Measurements from ENCODE around the gene ATP1B3.
A peak's percentile ranks its signal among the peaks of the same experiment; 100 is the strongest.
"Not testable (repeated sequence)": the region's sequence is repeated elsewhere in the genome, so short reads cannot be mapped to it uniquely, and the experiment has no call there.

ATP1B3 gene

DNA sequence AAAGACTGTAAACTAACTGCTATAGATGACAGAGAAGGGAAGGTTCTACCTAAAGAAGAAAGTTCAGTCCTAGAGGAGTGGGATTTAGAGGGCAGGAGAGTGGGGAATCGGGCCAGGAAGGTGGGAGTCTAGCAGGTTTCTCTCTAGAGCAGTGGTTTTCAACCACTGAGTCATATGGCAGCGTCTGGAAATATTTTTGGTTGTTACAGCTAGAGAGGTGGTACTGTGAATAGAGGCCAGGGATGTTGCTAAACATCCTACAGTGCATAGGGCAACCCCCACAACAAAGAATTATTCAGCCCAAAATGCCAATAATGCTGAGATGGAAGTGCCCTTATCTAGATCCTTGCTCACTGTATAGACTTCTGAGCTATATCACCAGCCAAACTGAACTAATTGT is 28.7 kb downstream of the ATP1B3 start:
- DNase-seq (ENCODE audit: low read depth): no peak

DNA sequence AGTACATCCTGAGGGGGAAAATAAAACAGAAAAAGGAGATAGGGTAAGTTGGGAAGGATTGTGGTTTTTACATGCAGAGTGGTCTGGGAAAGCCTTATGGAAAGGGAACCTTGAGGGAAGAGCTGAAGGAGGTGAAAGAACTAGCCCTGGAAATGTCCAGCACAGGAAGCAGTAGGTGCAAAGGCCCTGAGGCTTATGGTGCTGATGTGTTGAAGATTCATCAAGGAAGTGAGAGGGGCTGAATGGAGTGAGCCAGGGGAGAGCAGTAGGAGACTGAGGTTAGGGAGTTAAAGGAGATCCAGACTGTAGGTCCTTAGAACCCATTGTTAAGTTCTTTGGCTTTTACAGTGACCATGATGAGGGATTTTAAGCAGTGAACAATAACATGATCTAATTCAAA is 33.0 kb downstream of the ATP1B3 start:
- DNase-seq (ENCODE audit: low read depth): no peak

DNA sequence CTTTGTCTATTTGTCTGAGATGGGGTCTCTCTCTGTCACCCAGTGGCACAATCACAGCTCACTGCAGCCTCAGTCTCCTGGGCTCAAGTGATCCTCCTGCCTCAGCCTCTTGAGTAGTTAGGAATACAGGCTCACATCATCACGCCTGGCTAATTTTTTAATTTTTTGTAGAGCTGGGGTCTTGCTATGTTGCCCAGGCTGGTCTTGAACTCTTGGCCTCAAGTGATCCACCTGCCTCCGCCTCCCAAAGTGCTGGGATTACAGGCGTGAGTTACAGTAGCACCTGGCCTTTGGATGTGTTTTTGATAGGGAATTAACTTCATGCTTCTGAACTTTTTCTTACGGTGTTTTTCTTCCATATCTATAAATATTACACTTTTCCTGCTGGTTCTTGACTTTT is 33.5 kb downstream of the ATP1B3 start:
- not testable (repeated sequence) for DNase-seq (ENCODE audit: low read depth)

DNA sequence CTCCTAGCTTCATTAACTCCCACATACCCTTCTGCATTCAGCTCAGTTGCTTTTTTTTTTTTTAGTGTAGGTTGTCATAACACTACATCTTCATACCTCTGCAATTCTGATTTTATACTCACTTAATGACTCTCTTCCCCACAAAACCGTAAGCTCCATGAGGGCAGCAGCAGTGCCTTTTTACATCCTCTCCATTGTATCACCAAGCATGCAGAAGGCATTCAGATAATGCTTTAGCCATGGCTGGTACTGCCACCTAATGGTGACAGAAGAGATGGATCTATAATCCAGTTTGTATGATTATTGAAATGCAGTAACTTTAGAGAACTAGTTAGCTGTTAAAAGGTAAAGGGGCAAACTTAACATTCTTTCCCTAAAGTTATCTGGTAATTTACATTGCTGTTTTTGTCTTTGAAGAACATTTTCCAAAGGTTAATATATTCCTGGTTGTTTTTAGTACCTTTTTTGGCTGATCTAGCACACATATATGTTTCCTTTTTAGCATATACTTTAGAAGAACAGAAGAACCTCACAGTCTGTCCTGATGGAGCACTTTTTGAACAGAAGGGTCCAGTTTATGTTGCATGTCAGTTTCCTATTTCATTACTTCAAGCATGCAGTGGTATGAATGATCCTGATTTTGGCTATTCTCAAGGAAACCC is 36.8 kb downstream of the ATP1B3 start:
- peak; percentile 7 for DNase-seq (ENCODE audit: low read depth)

DNA sequence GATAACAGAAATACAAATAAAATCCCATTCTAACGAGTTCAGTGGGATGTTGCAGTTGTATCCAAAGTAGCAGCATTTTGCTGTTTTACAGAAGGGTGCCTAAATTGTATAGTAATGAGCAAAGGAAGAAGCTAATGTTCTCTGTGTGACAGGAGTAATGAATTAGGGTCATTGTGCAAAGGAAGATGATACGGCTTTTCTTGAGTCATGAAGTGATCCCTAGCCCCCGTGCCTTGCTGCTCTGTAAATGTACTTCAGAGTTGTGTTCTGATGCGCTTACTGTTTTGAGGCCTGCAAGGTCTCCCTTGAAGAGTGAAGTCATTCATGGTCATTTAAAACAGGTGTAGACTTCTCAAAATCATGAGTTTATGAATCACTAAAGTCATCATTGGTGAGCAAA is 37.9 kb downstream of the ATP1B3 start:
- no peak for DNase-seq (ENCODE audit: low read depth)

DNA sequence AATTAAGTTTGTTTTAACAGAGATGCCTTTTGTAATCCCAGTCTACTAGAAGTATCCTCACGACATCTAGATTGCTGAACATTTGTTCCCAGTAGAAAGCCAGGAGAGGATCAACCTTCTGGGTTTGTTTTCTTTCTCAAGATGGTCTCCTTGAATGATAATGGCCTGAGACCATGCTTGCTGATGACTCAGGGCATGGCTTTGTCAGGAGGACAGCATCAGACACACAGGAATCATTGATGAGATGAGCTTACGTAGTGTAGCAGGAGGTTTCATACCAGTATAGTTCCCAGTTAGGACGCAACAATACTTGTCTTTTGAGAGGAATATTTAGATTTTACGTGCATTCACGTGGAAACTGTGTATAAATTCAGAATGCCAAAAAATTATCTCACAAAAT is 38.6 kb downstream of the ATP1B3 start:
- DNase-seq (ENCODE audit: low read depth): no peak

DNA sequence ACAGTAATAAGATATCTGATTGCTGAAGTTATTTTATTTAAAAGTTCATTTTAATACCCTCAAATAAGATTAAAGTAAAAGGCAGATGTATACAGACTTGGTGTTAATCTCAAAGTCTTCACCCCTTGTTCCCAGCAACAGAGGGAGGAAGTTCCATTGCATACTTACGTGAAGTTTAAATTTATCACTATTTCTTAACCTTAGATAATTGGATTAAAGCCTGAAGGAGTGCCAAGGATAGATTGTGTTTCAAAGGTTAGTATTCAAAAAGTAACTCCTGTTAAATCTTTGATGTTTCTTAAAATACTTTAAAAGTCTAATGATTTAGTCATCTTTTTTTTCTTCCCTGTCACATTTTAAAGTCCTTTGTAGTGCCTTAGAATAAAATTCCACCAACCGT is 39.3 kb downstream of the ATP1B3 start:
- DNase-seq (ENCODE audit: low read depth): no peak

DNA sequence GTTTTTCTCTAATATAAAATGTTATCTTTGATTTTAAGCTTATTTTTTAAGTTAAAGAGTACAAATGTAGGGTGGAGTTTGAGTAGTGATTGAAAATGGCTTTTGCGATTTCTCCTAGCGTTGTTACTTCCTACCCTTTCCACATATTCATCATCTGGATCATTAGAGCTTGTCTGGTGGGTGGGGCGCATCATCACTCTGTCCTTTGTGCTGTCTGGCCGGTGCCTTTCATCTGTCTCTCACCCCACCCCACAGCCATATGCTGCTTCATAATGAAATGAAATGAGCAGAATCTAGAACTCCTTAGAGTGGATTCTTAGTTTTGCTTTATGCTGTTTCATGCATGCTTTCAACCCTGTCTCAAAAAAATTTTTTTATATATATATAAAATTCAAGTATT is 44.3 kb downstream of the ATP1B3 start:
- DNase-seq (ENCODE audit: low read depth): no peak

DNA sequence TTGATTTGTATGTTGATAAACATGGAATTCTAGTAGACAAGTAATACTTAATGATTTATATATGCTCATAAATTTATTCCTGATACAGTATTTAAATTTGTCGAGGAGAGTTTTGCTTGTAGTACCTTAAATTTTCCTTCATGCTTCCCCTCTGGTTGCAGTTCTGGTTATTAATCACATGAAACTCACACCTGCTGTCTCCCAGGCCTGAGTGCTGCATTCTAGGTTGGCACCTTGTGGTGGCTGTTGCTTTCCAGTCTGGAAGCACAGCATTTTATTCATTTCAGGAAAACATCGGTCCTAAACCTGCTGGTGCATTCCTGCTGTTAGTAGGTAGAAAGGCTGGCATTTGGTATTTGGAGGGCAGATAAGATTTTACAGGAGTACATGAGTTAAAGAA is 44.9 kb downstream of the ATP1B3 start:
- no peak for DNase-seq (ENCODE audit: low read depth)

DNA sequence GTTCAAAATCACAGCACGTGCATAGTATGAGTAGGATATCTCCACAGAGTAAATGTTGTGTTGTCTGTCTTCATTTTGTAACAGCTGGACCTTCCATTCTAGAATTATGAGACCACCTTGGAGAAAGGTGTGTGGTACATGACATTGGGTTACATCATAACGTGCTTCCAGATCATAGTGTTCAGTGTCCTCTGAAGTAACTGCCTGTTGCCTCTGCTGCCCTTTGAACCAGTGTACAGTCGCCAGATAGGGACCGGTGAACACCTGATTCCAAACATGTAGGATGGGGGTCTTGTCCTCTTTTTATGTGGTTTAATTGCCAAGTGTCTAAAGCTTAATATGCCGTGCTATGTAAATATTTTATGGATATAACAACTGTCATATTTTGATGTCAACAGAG is 49.2 kb downstream of the ATP1B3 start:
- DNase-seq (ENCODE audit: low read depth): not testable (repeated sequence)

DNA sequence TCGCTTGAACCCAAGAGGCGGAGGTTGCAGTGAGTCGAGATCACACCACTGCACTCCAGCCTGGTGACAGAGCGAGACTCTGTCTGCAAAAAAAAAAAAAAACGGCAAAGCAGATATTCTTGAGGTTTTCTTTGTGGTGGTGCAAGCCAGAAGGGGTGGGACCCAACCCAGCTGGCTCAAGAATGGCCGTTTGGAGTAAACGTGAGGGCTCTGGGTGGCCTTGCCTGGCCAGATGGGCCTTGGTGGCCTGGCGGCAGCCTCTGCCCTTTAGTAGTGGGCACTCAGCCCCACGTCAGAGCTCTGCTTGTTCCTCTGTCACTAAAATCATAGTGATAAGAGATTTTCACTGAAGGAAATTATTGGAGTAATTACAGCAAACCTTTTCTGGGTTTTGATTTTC is 50.5 kb downstream of the ATP1B3 start:
- DNase-seq (ENCODE audit: low read depth): no peak

DNA sequence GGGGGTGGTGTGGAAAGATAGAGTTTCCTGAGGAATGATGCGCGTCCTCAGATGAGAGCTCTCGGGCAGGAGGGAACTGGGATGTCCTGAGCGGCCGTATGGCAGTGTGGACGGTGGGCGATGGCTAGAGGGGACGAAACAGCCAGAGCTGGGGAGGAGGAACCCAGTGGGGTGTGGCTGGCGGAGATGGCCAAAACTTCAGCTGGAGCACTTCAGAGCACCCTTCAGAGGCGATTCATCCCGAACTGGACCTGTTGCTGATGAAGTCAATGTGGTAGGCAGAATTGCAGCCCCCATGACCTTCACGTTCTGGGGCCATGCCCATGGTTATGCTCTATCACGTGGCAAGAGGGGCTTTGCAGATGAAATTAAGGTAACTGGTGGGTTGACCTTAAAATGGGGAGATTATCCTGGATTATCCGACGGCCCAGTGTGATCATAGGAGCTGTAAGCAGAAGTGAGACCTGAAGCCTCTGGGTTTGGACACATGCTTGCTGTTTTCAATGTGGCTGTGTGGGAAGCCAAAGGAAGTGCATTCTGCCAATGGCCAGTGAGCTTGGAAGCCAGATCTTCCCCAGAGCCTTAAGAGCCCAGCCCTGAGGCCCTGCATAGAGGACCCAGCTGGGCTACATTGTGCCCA is 52.3 kb downstream of the ATP1B3 start:
- no peak for DNase-seq (ENCODE audit: low read depth)

DNA sequence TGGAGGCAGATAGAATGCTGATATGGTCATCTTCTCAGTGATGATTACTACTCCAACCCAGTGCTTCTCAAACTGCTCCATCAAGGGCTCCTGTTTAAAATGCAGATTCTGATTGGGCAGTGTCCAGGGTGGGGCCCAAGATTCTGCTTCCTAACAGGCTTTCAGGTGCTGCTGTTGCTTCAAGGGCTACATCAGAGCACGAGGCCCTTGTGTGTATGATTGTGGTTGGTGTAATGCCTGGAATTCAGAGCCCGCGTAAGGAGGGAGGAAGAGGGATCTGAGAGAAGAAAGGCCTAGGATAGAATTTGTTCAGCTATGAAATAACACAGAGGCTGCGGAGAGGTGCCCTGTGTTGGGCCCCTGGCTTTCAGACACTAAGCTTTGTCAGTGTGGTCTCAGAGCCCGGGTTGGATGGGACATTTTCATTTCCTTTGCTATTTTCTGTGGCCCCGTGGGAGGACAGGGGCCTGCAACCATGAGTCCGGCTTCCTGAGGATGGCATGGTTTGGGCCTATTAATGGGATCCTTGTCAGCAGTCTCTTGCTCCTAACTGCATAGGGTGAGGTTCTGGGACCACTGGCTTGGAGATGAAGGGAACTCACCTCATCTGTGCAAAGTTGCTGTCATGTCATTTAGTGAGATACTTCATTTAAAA is 53.0 kb downstream of the ATP1B3 start:
- no peak for DNase-seq (ENCODE audit: low read depth)

DNA sequence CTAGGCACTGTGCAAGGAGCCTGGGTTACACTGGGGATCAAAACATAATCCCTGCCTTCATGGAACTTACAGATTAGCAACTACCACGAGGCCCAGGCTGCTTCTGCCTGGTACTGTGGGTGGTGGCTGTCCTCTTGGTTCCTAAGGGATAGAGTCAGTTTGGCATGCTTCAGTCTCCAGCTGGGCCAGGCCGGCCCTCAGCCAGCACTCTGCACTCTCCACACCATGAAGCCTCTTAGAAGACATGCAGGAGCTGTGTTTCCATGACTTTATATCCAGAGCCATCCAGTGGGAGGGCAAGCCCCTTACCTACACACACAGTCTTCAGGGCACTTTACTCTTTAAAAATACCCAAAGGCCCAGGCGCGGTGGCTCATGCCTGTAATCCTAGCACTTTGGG is 54.4 kb downstream of the ATP1B3 start:
- no peak for DNase-seq (ENCODE audit: low read depth)

DNA sequence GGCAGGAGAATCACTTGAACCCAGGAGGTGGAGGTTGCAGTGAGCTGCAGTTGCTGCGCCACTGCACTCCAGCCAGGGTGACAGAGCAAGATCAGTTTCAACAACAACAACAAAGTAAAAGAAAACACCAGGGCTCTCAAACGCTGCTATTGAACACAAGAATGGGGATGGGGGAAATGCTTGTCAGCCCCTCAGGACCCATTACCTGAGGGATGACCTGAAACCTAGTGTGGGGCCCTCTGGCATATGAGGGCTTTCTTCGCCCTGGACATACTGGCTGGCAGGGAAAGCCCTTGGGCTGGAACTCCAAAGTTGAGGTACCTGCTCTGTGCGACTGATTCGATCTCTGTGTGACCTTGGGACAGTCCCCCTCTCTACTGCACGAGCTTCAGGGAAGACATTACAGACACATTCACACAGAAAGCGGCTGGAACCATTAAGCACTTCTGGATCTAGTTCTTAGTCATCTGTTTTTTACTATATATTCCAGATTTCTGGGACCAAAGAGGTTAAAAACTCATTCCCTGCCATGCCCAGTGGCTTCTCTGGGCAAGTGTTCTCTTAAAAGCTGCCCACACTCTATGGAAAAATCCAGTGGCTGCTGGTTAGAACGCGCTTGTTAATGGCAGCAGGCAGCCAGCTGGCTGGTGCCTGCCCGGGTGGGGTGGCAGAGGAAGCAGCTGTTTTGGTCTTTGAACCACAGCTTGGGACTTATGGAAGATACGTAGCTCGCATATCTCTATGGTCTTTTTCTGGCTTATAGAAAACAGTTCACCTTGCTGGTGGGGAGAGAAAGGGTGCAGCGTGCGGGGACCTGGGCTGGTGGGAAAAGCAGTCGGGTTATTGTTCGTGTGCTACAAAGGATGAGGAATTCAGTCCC is 57.2 kb downstream of the ATP1B3 start:
- no peak for DNase-seq (ENCODE audit: low read depth)

DNA sequence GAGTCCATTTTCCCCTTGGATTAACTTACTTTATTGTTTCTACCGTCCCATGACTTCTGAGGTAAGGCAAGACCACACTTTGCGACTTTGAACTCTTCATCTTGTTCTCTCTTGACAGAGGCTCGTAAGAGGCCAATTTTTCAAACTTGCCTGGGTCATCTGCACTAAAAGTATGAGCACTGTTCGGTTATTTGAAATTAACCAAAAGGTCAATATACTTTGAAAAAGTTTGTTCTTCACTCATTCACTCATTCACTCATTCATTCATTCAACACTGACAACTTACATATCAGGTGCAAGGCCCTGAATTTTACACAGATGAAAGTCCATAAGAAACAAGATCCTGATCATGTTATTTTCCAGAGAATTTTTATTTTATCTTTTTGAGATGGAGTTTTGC is 57.9 kb downstream of the ATP1B3 start:
- DNase-seq (ENCODE audit: low read depth): no peak

DNA sequence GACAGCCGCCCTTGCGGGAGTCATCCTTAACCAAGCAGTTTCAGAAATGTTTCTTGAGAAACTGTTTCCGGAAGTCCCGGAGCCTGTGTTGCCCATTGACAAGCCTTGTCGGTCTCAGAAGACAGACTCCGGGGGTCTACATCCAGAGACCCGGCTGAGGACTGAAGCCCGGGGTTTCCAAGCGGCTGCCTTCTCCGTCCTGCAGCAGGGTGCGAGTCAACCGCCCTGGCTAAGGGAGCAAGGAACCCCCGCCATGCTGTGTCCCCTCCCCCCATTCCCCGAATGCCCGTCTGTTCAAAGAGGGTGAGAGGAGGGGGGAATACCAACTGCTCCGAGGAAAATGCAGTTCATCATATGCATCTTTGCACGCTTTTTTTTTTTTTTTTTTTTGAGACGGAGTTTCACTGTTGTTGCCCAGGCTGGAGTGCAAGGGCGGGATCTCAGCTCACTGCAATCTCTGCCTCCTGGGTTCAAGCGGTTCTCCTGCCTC is 61.6 kb downstream of the ATP1B3 start:
- DNase-seq (ENCODE audit: low read depth): no peak

DNA sequence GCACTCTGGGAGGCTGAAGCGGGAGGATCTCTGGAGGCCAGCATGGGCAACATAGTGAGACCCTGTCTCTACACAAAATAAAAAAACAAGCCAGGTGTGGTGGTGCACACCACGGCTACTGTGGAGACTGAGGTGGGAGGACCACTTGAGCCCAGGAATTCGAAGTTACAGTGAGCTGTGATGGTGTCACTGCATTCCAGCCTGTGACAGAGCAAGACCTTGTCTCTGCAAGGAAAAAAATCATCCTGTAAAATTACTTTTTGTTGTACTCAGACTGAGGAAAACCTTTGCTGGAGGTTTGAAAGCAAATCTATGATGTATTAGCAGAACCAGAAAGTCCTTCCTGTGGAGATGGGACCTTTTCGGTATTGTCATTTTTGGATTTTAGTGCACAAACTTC is 63.3 kb downstream of the ATP1B3 start:
- DNase-seq (ENCODE audit: low read depth): no peak

DNA sequence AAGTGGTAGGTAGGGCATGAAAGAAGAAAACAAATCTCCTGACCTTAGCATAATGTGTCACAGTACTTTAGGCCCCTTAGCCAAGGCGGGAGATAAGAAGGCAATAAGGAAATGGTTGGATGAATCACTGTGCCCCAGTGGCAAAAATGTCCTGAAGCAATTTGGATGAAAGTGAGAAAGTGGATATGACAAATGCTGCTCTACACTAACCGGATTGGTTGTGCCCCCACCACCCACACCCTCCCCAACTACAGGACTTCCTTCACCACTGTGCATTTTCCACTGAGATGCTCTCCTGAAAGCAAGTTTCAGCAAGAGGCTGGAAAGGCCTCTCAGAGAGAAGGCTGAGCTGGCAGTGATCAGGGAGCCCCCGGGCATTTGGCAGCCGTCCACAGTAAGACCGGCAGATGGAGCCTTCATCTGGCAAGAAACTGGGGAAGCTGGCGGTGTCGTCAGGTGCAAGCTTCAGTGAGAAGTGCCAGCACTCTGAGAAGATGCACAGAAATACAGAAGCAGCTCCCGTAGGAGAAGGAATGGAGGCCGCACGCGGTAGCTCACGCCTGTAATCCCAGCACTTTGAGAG is 63.8 kb downstream of the ATP1B3 start:
- no peak for DNase-seq (ENCODE audit: low read depth)

DNA sequence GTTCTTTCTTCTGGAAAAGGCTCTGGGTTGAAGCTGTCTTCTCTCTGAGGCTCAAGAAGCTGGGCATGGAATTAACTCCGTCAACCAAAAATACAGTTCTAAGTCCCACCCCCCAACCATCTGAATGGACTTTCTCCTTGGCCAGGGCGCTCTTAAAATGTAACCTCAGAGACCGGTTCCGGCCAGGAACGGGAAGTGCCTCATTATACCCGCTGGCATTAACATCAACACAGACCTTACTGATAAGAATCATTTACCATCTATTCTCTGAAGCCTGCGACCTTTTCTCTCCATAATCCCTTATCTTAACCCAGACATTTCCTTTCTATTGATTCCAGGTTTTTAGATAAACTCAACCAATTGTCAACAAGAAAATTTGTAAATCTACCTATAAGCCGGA is 64.7 kb downstream of the ATP1B3 start:
- DNase-seq (ENCODE audit: low read depth): no peak

DNA sequence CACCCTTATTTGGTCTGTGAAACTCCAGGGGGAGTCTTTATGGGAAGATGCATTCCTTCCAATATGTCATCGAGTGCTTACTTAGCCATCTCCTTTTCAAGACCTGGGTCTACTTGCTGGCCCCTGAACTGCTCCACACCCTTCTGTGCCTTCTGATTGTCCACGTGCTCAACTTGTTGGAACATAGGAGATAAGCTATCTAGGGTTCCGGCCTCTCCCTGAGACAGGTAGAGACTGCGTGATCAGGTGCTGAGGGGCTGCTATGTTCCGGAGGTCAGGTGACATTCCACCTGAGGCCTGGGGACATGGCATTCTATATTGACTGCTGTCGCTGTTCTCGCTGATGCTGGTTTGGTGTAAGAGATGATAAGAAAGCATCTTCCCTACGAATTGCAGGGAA is 65.6 kb downstream of the ATP1B3 start:
- DNase-seq (ENCODE audit: low read depth): no peak
